ENCODE results near the gene AGL. TPM values are rescaled to one million over a fixed set of nuclear protein-coding genes. Genes with fewer than 3 reads are reported as not detected.
"Not testable (repeated sequence)": the region's sequence is repeated elsewhere in the genome, so short reads cannot be mapped to it uniquely, and the experiment has no call there.

AGL gene
- total RNA-seq, 6 experiments from 2014 or later, result 5.8 to 8.2 (median 7.2) TPM

GRCh38 chr1:99968214-99968613 is 118.1 kb downstream of the AGL start:
- Mint-ChIP-seq H3K27ac (no peak overlapping the region), H3K9me3 (no peaks in the 10 kb centered on the region), H3K27me3 (ENCODE audit: insufficient read depth) (no peaks in the 10 kb centered on the region), H3K36me3 (ENCODE audit: low read depth) (no peaks in the 10 kb centered on the region), H3K4me3 (peak overlapping the region; percentile 15; the same call in 1 of the 2 replicates), H3K4me1 (ENCODE audit: low read depth) (peaks cover 47% of the 10 kb centered on the region)
- no peak for TF ChIP-seq CTCF (IDR thresholded peaks at IDR 0.05)
- no peak for DNase-seq

- Mint-ChIP-seq H3K4me1 (ENCODE audit: low read depth) (peaks cover 37% of the 10 kb centered on the region), H3K27me3 (ENCODE audit: insufficient read depth) (no peaks in the 10 kb centered on the region), H3K36me3 (ENCODE audit: low read depth) (no peaks in the 10 kb centered on the region), H3K27ac (peak overlapping the region; percentile 83), H3K4me3 (peak overlapping the region; percentile 98), H3K9me3 (no peaks in the 10 kb centered on the region)
- no peak for DNase-seq
- no peak for TF ChIP-seq CTCF (IDR thresholded peaks at IDR 0.05)
Measured at GRCh38 chr1:99969260-99969728, 119.1 kb downstream of the AGL start.

- H3K27ac Mint-ChIP-seq, result peak within 1 kb of the TSS; percentile 92
- H3K4me1 Mint-ChIP-seq (ENCODE audit: low read depth), result peaks cover 37% of the 10 kb centered on the region
- no peaks in the 10 kb centered on the region for H3K9me3 Mint-ChIP-seq
- DNase-seq, result peak; percentile 62
- H3K36me3 Mint-ChIP-seq (ENCODE audit: low read depth), result no peaks in the 10 kb centered on the region
- TF ChIP-seq CTCF (IDR thresholded peaks at IDR 0.05), result no peak
- H3K4me3 Mint-ChIP-seq, result peak within 1 kb of the TSS; percentile 98
- H3K27me3 Mint-ChIP-seq (ENCODE audit: insufficient read depth), result no peaks in the 10 kb centered on the region
Measured at GRCh38 chr1:99969729-99970621, 119.8 kb downstream of the AGL start, which contains the start of gene SLC35A3. TSS of gene SLC35A3 (plus strand) at chr1:99969996. CDS start at chr1:99993555, 23,559 bp downstream.

- peaks cover 37% of the 10 kb centered on the region for H3K4me1 Mint-ChIP-seq (ENCODE audit: low read depth)
- no peaks in the 10 kb centered on the region for H3K27me3 Mint-ChIP-seq (ENCODE audit: insufficient read depth)
- no peaks in the 10 kb centered on the region for H3K9me3 Mint-ChIP-seq
- peaks cover 5% of the 10 kb centered on the region for H3K36me3 Mint-ChIP-seq (ENCODE audit: low read depth)
- peak overlapping the region; percentile 92 for H3K27ac Mint-ChIP-seq
- TF ChIP-seq CTCF (IDR thresholded peaks at IDR 0.05), result no peak
- peak overlapping the region; percentile 98 for H3K4me3 Mint-ChIP-seq
- DNase-seq, result no peak
Measured at GRCh38 chr1:99970713-99971255, 120.6 kb downstream of the AGL start.

- H3K36me3 Mint-ChIP-seq (ENCODE audit: low read depth); H3K27me3 Mint-ChIP-seq (ENCODE audit: insufficient read depth); H3K9me3 Mint-ChIP-seq: not testable (repeated sequence)
- Mint-ChIP-seq H3K4me1 (ENCODE audit: low read depth) (peaks cover 37% of the 10 kb centered on the region), H3K4me3 (peak overlapping the region; percentile 57), H3K27ac (peak overlapping the region; percentile 79)
- peak; percentile 46 for DNase-seq
Measured at GRCh38 chr1:99972066-99972465, 121.9 kb downstream of the AGL start.

Other genes with a start within 250 kb of the AGL start
- not detected for gene PALMD, start 204.2 kb upstream of the AGL start, total RNA-seq (2021; fragmentation: NEBNext Ultra II Directional; extraction: Animal tissue kit (Norgen Biotek cat#: 25700))
- 1 to 10 TPM in 1 of 6 experiments, under 1 TPM in 5; 0.22 to 1.1 (median 0.41) TPM for gene FRRS1, start 83.7 kb upstream of the AGL start, total RNA-seq (2021; fragmentation: NEBNext Ultra II Directional; extraction: Animal tissue kit (Norgen Biotek cat#: 25700))
- gene SLC35A3, start 119.6 kb downstream of the AGL start, total RNA-seq (2021; fragmentation: NEBNext Ultra II Directional; extraction: Animal tissue kit (Norgen Biotek cat#: 25700)), result 10 to 100 TPM; 16.4 to 30.8 (median 25.2) TPM

Measured in HFFc6 (cell line).